Stomach (tissue), 9 donors: ENCODE measurements around the gene NCKAP1. TPM values are rescaled to one million over a fixed set of nuclear protein-coding genes. Genes with fewer than 3 reads are reported as not detected.
A peak's percentile ranks its signal among the peaks of the same experiment; 100 is the strongest.

Experiments
- DNase-seq, 2 donors: peaks; one replicate each; pipeline versions ENCODE4 v3.0.0 to v3.0.0-alpha.2; 2013 to 2019
- H3K27ac ChIP-seq, 5 donors: fragments of 200-600 bp in 4 of 5; sonication (generic) in 4 of 5; one replicate each; pipeline ENCODE4 v1.5.1; 2013 to 2019; ENCODE audit warnings: mild to moderate bottlenecking in 1 of 5, moderate library complexity in 1 of 5
- H3K27me3 ChIP-seq, 3 donors: fragments of 200-600 bp; sonication (generic); one replicate each; pipeline ENCODE4 v1.5.1; 2017 to 2019; ENCODE audit warnings: mixed run types in 1 of 3
- H3K36me3 ChIP-seq, 4 donors: fragments of 200-600 bp; sonication (generic); 1 replicate in 3 of 4; 2 replicates in 1 of 4; pipeline ENCODE4 v1.5.1; 2016 to 2019
- H3K4me1 ChIP-seq, 4 donors: fragments of 200-600 bp; sonication (generic); one replicate each; pipeline ENCODE4 v1.5.1; 2016 to 2019
- H3K4me3 ChIP-seq, 4 donors: fragments of 200-600 bp; sonication (generic) in 3 of 4; one replicate each; pipeline ENCODE4 v1.5.1; 2016 to 2019; ENCODE audit warnings: mild to moderate bottlenecking in 1 of 4
- H3K9me3 ChIP-seq, 4 donors: fragments of 200-600 bp; sonication (generic); one replicate each; pipeline ENCODE4 v1.5.1; 2016 to 2019
- CTCF ChIP-seq, 7 experiments: fragments of 450-650 bp in 4 of 7; fragments of 200-600 bp in 3 of 7; sonication (generic) in 3 of 7; IDR thresholded peaks; one replicate each; pipeline ENCODE4 v1.5.1; 2016 to 2019; ENCODE audit warnings: antibody characterized with exemption in 7 of 7, control low read depth in 2 of 7, mild to moderate bottlenecking in 1 of 7
- EP300 ChIP-seq: sonication (generic); formaldehyde crosslinking; IDR thresholded peaks from one replicate; pipeline ENCODE4 v1.6.1; 2017; ENCODE audit warnings: antibody characterized with exemption
- POLR2A ChIP-seq, 4 donors: fragments of 450-650 bp; IDR thresholded peaks; one replicate each; pipeline ENCODE4 v1.6.1; 2016; ENCODE audit warnings: antibody characterized with exemption in 4 of 4, control low read depth in 2 of 4, mild to moderate bottlenecking in 1 of 4, moderate library complexity in 1 of 4
- POLR2AphosphoS5 ChIP-seq, 3 donors: sonication (generic); formaldehyde crosslinking; IDR thresholded peaks; one replicate each; pipeline ENCODE4 v1.6.1; 2016; ENCODE audit warnings: antibody characterized with exemption in 3 of 3
- WGBS, 5 donors: extraction: QIAGEN DNeasy Blood & Tissue Kit in 3 of 5; methylation state at CpG; one replicate each; pipeline versions ENCODE4 v1.1.5 to v1.1.7; 2013 to 2018; 5-methylcytosine and 5-hydroxymethylcytosine counted together
- intact Hi-C: fragments of 100-400 bp; cut with DNase I; formaldehyde crosslinking; loops from one replicate; pipeline ENCODE4 v1.15.1; 2023; ENCODE audit warnings: low total_unique reads
- polyA plus RNA-seq, 3 donors: library from polyadenylated mRNA; stranded (reverse); fragments of 200-250 nt; gene quantifications; one replicate each; pipeline ENCODE4 v1.2.3, GENCODE V29; 2013
- total RNA-seq, 5 donors: library from RNA; depleted of rRNA; stranded (reverse); fragments of >200 nt; gene quantifications; one replicate each; pipeline versions ENCODE4 v1.1.0 to v1.2.3, GENCODE V29; 2014 to 2016
- donor health status: healthy with polysubstance abuse.
- donor health status: Bipolar disorder and iron deficiency.
- donor health status: healthy.

Gene NCKAP1
- total and polyA plus RNA-seq, 8 donors, result 13.0 to 262 (median 68.8) TPM

- 92 to 100% (median 93%) methylated on average over 1 to 2 of the region's 2 CpGs for WGBS, 5 donors
- TF ChIP-seq CTCF (IDR thresholded peaks at IDR 0.05) (no peak), POLR2A (IDR thresholded peaks at IDR 0.05) (no peak), POLR2AphosphoS5 (IDR thresholded peaks at IDR 0.05) (no peak), EP300 (no peak)
- Histone ChIP-seq H3K27ac (no peak overlapping the region), H3K4me3 (no peak overlapping the region), H3K27me3 (no peaks in the 10 kb centered on the region), H3K9me3 (no peaks in the 10 kb centered on the region), H3K36me3 (no peaks in the 10 kb centered on the region), H3K4me1 (no peaks in the 10 kb centered on the region)
- DNase-seq, result no peak
- intact Hi-C loops, result no loop called here
These were observed 30.9 kb upstream of the NCKAP1 start for GRCh38 chr2:183069174-183069573.

- DNase-seq, result no peak
- no peak for TF ChIP-seq EP300
- no peak for TF ChIP-seq POLR2A (IDR thresholded peaks at IDR 0.05)
- TF ChIP-seq POLR2AphosphoS5 (IDR thresholded peaks at IDR 0.05), result no peak
- TF ChIP-seq CTCF (IDR thresholded peaks at IDR 0.05), result no peak
- Histone ChIP-seq H3K4me1 (no peaks in the 10 kb centered on the region), H3K4me3 (no peak overlapping the region), H3K36me3 (no peaks in the 10 kb centered on the region), H3K9me3 (no peaks in the 10 kb centered on the region), H3K27ac (no peak overlapping the region), H3K27me3 (no peaks in the 10 kb centered on the region)
- intact Hi-C loops, result no loop called here
- 65 to 87% (median 77%) methylated on average over 2 to 3 of the region's 3 CpGs for WGBS, 5 donors
These were observed 30.3 kb upstream of the NCKAP1 start for GRCh38 chr2:183068561-183068960.

- Histone ChIP-seq H3K9me3 (no peaks in the 10 kb centered on the region), H3K27ac (no peak overlapping the region), H3K27me3 (no peaks in the 10 kb centered on the region), H3K4me1 (peaks cover 0 to 2% (median under 1%) of the 10 kb centered on the region in 4 donors), H3K36me3 (no peaks in the 10 kb centered on the region), H3K4me3 (no peak overlapping the region)
- intact Hi-C loops, result no loop called here
- WGBS, 5 donors, result 33 to 55% (median 40%) methylated on average over 2 of the region's 2 CpGs
- TF ChIP-seq POLR2AphosphoS5 (IDR thresholded peaks at IDR 0.05), result no peak
- no peak for TF ChIP-seq EP300
- no peak for TF ChIP-seq CTCF (IDR thresholded peaks at IDR 0.05)
- no peak for TF ChIP-seq POLR2A (IDR thresholded peaks at IDR 0.05)
- DNase-seq, result no peak
These were observed 24.8 kb upstream of the NCKAP1 start for GRCh38 chr2:183063083-183063482.

- peaks cover 9 to 22% (median 11%) of the 10 kb centered on the region in 4 donors for H3K4me1 ChIP-seq
- WGBS, 5 donors, result 71 to 83% (median 77%) methylated on average over 14 of the region's 14 CpGs
- no peak for TF ChIP-seq EP300
- peak in 1 of 3 donors; percentile 34 for TF ChIP-seq POLR2AphosphoS5 (IDR thresholded peaks at IDR 0.05)
- TF ChIP-seq POLR2A (IDR thresholded peaks at IDR 0.05), result no peak
- no peaks in the 10 kb centered on the region for H3K36me3 ChIP-seq
- intact Hi-C loops, result no loop called here
- no peaks in the 10 kb centered on the region for H3K9me3 ChIP-seq
- DNase-seq, result peak; percentile 34 to 36
- peak overlapping the region in 1 of 5 donors; percentile 30 for H3K27ac ChIP-seq
- H3K27me3 ChIP-seq, result no peaks in the 10 kb centered on the region
- H3K4me3 ChIP-seq, result no peak overlapping the region
These were observed 22.4 kb upstream of the NCKAP1 start for GRCh38 chr2:183060571-183061231.

GRCh38 chr2:183059561-183059960 lies 21.3 kb upstream of the NCKAP1 start:
- 27 to 48% (median 34%) methylated on average over 1 of the region's 1 CpG for WGBS, 5 donors
- peak overlapping the region in 1 of 5 donors; percentile 24 for H3K27ac ChIP-seq
- DNase-seq, result no peak
- H3K4me1 ChIP-seq, result peaks cover 9 to 22% (median 11%) of the 10 kb centered on the region in 4 donors
- H3K36me3 ChIP-seq, result no peaks in the 10 kb centered on the region
- no peaks in the 10 kb centered on the region for H3K9me3 ChIP-seq
- H3K4me3 ChIP-seq, result no peak overlapping the region
- intact Hi-C loops, result no loop called here
- no peaks in the 10 kb centered on the region for H3K27me3 ChIP-seq
- TF ChIP-seq CTCF (IDR thresholded peaks at IDR 0.05) (no peak), POLR2A (IDR thresholded peaks at IDR 0.05) (no peak), POLR2AphosphoS5 (IDR thresholded peaks at IDR 0.05) (no peak), EP300 (no peak)
